ENCODE data around the gene FKBP6.
"Not testable (repeated sequence)": the region's sequence is repeated elsewhere in the genome, so short reads cannot be mapped to it uniquely, and the experiment has no call there.

Gene FKBP6

GRCh38 chr7:73358590-73359275, 30.8 kb downstream of the FKBP6 start:
- DNase-seq, result no peak

DNA sequence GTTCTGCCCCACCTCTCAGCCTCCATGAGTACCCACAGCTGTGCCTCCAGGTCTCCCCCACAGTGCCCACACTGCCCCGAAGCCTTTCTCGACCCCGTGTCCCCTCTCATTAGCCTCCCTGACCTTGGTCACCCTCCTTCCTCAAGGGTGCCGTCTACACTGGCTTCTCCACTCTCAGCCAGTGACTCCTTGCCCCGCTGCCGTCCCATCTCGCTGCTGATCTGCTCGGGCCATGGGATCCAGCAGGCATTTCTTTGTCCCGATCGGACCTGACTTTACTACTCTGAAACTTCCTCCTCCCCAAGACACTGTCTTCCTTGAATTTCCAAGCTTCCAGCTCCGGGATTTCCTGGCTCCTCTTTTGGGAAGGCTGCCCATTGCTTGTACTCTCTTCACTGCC, 31.3 kb downstream of the FKBP6 start:
- DNase-seq, result no peak

DNA sequence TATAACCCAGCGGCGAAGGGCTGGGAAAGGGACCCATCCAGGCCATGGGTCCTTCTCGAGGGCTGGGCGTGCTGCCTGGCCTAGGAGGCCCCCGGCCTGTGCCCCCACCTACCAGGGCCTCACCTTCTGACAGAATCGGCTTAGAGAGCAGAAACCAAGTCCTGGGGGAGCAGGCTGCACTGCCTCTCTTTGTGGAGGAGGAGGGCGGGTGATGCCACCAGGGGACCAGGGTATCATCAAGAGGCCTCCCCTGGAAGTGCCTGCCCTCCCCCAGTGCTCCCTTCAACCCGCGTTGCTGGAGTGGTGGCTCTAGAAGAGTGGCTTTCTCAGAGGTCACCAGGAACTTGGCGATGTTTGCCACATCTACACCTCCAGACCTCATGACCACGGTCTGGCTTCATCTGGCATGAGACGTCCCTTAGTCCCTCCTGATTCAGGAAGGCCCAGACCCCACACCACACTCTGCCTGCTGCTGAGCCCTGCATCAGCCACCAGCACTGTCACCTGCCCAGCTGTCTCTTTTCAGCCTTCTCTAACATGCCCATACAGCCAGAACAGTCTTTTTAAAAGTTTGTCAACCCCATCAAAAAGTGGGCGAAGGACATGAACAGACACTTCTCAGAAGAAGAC, 31.9 kb downstream of the FKBP6 start:
- no peak for DNase-seq

GRCh38 chr7:73360590-73360989, 32.6 kb downstream of the FKBP6 start:
- not testable (repeated sequence) for DNase-seq

DNA sequence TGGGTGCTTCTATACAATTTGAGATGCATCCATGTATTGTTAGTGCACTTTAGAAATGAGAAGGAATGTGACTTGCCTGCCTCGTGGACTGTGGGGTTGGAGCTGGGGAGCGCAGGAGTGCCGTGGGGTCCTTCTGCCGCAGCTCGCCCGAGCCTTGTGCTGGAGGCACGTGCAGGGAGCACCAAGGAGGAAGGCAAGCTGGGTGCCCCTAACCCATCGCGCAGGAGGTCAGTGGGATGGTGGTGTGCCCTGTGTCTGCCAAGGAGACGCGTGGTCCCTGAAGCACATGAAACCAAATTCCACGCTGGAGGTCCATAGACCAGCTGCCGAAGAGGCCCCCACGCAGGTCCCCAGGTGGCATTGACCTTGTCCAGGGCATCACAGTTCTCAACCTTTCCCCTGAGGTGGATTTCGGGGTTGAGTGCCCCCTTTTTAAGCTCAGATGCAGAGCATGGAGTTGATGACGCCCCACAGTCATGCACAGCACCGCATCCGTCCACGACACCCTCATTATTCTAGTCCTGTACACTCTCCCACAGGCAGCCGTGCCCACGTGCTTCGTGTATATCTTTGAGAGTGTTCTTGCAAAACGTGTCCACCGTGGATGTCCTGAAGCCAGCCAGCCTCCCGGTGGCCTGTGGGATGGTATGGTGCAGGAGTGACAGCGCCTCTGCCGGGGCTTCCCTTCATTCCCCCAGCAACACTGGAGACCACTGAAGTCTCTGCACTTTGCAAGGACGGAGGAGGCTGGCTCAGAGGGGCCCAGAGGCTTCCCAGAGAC, 35.5 kb downstream of the FKBP6 start:
- no peak for DNase-seq

GRCh38 chr7:73364006-73364728, 36.2 kb downstream of the FKBP6 start:
- no peak for DNase-seq

DNA sequence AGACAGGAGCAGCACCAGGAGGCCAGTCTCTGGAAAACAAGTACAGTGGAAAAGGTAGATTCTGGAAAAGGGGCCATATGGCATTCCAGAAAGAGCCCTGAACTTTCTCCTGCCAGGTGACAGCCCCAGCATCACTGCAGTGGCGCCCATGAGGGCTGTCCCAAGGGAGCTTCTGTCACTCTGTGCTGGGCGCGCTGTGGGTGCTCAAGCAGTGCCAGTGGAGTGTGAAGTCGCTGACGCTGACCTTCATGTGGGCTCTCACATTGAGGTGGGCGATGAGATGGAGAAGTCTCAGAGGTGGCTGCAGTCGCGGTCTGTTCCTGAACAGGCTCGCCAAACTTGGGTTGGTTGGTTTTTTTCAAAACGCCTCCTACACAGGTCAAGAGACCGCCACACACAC, 38.2 kb downstream of the FKBP6 start:
- no peak for DNase-seq

DNA sequence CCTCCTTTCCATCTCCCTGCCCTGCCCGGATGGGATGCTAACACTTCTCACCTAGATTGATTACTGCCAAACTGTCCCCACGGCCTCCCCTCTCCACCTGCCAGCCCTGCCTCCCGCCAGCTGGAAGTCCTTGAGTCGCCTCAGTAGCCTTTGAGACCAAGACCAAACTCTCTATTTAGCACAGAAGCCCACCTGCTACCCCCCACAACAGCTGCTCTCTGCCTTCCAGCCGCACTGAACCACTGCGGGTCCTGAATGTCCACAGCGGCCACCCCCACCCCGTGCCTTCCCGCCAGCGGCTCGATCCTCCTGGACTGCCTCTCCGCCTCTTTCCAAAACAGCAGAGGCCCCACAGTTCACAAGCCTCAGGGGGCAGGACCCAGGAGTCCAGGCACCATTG, 39.0 kb downstream of the FKBP6 start:
- DNase-seq, result no peak

- DNase-seq, result no peak
Observed at GRCh38 chr7:73369009-73369408, 41.0 kb downstream of the FKBP6 start.

GRCh38 chr7:73369622-73370021, 41.7 kb downstream of the FKBP6 start:
- no peak for DNase-seq

DNA sequence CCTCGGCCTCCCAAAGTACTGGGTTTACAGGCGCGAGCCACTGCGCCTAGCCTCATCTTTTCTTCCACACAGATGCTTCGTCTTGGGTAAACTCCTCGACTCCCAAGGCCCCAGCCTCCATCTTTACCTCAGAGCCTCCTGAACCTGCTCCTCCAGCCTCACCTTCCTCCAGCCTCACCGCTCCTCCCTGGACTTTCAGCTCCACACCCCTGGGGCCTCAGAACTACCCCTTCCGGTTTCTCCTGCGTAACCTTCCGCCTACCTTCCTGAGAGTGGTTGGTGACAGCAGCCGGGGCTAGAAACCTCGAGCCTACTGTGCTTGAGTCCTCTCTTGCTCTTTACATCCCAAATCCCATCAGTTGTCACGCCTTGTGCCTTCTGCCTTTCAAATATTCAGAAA, 45.8 kb downstream of the FKBP6 start:
- DNase-seq, result no peak

DNA sequence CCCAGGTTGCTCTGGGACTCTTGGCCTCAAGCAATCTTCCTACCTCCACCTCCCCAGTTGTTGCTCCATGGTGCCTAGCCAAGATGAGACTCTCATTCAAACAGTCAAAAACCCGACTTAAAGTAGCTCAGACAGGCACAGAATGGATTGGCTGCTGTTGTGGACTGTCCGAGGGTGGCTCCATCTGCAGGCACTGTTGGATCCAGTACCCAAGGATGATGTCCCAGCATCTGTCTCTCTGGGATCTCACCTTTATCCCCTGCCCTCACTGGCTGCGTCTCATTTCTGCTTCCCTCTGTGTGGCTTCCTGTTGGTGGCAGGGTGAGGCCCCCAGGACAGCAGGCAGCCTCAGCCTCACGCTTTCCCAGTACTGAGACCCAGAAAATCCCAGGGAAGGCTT, 48.3 kb downstream of the FKBP6 start:
- DNase-seq, result not testable (repeated sequence)

DNA sequence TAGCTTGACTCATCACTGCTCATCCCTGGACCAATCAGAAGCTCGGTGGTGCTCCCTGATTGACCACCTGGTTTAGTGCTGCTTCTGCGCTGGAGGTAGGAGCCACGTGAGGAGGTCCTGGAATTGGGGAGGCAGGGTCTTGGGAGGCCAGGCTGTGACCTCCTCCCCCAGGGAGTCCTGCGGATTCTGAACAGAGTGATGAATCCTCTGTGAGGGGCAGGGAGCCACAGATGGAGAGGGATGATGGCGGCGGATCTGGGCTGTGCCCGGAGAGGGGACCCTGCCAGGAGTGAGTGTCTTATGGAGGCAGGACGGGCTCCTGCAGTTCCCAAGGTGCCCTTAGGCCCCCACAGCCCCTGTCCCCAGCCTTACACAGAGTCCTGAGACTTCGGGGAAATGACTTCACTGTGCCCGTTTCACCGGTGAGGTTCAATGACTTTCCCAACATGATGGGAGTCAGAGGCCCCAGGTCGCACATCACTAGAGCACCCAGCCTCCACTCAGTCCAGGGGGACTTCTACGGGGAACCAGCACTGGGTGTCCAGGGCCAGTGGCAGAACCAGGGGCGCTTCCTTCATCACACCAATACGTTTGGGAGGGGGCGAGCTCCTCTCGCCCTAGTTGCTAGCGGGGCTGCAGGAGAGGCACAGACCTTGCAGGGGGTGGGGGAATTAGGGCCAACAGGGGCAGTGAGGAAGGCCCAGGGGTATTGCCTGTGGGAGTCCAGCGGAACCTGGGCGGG, 48.9 kb downstream of the FKBP6 start:
- no peak for DNase-seq

GRCh38 chr7:73377413-73378200, 49.6 kb downstream of the FKBP6 start:
- not testable (repeated sequence) for DNase-seq

DNA sequence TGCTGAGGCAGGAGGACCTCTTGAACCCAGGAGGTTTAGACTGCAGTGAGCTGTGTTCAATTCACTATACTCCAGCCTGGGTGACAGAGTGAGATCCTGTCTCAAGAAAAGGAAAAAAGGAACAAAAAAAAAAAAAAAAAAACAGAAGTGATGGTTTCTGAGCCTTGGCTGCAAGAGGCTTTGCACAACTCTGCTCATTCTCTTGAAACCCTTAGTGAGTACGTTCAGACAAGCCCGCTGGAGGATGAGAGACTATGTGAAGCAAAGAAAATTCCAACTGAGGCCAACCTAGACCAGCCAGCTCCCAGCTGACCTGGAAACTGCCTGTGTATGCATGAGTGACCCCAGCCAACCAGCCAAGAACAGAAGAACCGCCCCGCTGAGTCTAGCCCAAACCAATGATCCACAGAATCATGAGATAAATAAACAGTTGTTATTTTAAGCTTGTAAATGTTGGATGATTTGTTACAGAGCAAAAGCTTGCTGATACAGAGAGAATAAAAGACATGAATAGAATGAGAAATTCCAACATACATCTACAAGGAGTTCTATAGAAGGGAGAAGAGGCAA, 55.1 kb downstream of the FKBP6 start:
- no peak for DNase-seq

DNA sequence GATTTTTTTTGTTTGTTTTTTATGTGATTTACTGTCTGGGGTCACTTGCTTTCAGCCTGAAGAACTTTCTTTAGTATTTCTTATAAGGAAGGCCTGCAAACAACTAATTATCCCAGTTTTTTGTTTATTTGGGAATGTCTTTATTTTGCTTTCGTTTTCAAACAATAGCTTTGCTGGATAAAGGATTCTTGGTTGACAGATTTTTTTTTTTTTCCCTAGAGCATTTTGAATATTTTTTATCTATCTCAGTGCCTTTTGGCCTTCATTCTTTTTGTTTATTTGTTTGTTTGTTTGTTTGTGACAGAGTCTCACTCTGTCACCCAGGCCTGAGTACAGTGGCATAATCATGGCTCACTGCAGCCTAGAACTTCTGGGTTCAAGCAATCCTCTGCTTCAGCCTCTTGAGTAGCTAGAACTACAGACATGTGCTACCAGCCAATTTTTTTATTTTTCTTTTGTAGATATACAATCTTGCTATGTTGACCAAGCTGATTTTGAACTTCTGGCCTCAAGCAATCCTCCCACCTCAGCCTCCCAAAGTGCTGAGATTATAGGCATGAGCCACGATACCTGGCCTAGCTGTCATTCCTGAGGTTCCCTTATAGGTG, 59.4 kb downstream of the FKBP6 start:
- DNase-seq, result no peak

- DNase-seq, result no peak
Observed at GRCh38 chr7:73387908-73388414, 60.0 kb downstream of the FKBP6 start.

- DNase-seq, result no peak
Observed at GRCh38 chr7:73391396-73391795, 63.4 kb downstream of the FKBP6 start.

DNA sequence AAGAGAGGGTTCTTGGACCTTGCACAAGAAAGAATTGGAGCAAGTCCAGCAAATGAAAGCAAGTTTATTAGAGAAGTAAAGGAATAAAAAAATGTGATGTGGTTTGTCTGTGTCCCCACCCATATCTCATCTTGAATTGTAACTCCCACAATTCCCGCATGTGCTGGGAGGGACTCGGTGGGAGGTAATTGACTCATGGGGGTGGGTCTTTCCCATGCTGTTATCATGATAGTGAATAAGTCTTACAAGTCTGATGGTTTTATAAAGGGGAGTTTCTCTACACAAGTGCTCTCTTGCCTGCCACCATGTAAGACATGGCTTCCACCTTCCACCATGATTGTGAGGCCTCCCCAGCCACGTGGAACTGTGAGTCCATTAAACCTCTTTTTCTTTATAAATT, 66.5 kb downstream of the FKBP6 start:
- DNase-seq, result no peak

Data from activated CD4-positive, alpha-beta T cell treated with anti-CD3 and anti-CD28 coated beads, Interleukin-10, Interleukin-2, amounts not matched to agents 100 ng/mL and 50 ng/mL, durations not matched to agents 16 hours and 8 hours (primary cell).